Measurements from ENCODE around the gene CAP1.
"Not testable (repeated sequence)": the region's sequence is repeated elsewhere in the genome, so short reads cannot be mapped to it uniquely, and the experiment has no call there.

Gene CAP1

GRCh38 chr1:40032240-40032891, 8.2 kb upstream of the CAP1 start:
- peak; percentile 42 for DNase-seq

GRCh38 chr1:40034869-40035268, 5.7 kb upstream of the CAP1 start:
- DNase-seq = no peak

DNA sequence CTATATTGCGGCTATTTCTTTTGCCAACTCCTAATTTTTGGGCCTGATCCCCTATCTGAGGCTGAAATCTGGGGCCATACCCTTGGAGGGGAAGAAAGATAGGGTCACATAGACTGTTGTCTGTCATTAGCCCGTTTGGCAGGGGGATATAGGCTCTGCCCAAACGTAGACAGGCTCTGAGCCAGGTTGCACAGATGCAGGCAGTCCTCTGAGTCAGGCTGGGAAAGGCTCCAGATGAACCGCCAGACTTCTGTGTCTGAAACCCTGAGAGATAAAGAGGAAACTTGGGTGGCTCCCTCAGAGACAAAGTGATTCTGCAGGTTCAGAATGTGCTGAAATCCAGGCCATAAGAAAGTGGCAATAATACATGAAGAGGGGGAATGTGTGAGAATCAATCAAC, 4.0 kb upstream of the CAP1 start:
- no peak for DNase-seq

DNA sequence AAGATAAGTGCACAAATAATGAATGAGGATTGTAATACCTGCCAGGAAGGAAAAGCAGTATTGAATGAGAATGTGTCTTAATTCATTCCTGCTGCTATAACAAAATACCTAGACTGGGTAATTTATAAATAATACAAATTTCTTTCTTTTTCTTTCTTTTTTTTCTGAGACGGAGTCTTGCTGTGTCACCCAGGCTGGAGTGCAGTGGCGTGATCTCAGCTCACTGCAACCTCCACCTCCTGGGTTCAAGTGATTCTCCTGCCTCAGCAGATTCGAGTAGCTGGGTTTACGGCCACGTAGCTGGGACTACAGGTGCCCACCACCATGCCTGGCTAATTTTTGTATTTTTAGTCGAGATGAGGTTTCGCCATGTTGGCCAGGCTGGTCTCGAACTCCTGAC, 3.3 kb upstream of the CAP1 start:
- not testable (repeated sequence) for DNase-seq

- DNase-seq = no peak
Measured at GRCh38 chr1:40038697-40039096, 1.8 kb upstream of the CAP1 start.

DNA sequence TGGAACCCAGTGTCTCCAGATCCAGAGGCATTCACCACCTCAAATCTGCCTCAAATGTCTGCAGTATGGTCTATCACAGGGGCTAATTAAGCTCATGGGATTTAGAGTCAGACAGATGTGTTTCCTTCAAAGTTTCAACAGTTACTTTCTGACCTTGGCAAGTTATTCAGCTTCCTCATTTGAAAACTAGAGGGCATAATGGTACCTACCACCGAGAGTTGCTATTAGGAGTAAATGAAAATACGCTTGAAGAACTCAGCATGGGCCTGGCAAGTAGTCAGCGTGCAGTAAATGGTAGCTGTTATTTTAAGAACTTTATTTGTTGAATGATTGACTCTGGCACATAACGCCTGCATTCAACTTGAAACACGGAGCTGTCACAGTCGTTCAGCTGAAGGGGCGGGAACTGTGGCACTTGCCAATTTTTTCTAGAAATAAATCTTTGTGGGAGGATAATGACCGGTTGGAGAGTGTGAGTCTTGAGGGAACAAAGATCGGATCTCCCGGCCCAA, 1.2 kb upstream of the CAP1 start:
- no peak for DNase-seq

GRCh38 chr1:40039757-40040510, 595 bp upstream of the CAP1 start:
- DNase-seq = peak; percentile 68

- no peak for DNase-seq
Measured at GRCh38 chr1:40041466-40041838, 923 bp downstream of the CAP1 start.

DNA sequence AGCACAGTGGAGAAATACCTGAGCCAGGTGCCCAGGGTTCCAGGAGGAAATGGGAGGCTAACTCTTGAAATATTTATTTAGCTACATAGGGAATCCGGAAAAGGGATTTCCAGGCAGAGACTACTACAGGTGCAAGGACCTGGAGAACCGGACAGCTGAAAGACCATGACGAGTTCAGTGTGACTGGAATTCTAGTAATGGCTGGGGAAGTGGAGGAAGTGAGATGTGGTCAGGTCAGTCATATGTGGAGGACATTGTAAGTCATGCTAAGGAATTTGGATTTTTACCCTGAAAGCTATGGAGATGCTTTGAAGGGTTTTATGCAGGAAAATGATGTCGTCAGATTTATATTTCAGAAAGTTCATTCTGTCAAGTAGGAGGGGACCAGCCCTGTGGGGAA, 1.8 kb downstream of the CAP1 start:
- no peak for DNase-seq

DNA sequence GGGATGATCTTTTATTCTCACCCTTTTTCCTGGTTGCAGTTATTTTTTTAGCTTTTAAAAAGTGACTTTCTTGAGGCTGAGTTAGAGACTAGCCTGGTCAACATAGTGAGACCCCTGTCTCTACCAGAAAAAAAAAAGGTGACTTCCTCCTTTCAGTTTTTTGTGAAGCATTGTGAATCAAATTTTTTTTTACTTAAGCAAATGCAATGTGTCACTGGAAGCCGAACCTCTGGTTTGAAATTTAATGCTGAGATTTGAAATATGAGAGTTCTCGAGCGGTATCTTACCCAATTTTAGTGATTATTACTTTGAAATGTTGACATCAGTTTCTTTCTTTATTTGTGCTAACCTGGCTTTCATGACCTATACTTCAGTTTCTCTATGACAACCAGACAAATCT, 3.6 kb downstream of the CAP1 start:
- DNase-seq = no peak

DNA sequence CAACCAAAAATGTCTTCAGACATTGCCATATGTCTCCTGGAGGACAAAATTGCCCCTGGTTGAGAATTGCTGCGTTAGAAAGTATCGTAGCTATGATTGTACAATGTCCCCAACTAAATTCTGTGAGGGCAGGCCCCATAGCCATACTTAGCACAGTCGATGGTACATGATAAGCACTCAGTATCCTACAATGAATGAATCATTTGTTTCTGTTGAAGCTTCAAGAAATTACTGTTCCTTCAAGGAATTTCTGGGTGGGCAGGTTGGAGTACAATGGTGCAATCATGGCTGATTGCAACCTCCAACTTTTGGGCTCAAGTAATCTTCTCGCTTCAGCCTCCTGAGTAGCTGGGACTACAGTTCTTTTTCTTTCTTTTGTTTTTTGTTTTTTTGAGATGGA, 4.7 kb downstream of the CAP1 start:
- DNase-seq = no peak

DNA sequence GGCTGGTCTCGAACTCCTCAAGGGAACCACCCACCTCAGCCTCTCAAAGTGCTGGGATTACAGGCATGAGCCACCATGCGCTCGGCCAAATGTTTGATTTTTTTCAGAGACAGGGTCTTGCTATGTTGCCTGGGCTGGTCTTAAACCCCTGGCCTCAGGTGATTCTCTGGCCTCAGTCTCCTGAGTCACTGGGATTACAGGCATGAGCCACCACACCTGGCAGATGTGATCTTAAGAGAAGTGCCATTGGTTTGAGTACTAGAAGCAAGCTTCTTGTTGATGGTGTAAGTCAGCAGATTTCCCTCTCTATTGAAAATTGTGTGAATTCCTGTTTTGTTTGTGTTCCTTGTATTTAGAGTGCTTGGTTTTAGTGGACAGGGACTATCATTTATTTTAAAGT, 5.2 kb downstream of the CAP1 start:
- no peak for DNase-seq

- DNase-seq = no peak
Measured at GRCh38 chr1:40047276-40047675, 6.7 kb downstream of the CAP1 start.

DNA sequence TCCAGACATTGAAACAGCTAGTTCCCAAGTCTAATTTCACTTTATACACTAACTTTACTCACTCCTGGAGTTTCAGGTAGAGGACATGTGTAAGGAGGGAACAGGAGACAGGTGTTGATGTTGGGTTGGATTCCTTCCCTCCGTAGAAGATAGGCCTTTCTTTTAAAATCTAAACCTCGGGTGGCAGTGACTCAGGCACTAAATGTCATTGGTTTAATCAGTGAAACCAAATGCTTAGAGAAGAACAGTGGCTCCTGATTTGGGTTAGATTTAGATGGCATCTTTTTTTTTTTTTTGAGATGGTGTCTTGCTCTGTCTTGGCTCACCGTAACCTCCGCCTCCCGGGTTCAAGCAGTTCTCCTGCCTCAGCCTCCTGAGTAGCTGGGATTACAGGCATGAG, 7.2 kb downstream of the CAP1 start:
- DNase-seq = no peak

DNA sequence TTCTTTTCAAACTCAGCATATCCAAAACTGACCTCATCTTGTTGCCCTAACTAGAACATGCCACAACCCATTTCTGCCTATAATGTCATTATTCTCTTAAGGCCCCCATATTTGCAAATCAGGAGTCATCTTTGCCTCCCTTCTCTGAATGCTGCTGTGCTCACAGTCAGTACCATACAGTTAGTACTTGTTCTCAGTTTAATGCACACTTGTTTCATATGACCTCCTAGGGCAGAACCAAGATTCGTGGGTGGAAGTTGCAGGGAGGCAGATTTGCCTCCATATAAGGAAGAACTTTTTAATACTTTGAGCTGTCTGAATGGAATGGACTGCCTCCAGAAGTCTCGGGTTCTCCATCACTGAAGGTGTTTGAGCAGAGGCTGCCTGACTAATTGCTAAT, 9.2 kb downstream of the CAP1 start:
- DNase-seq = no peak

GRCh38 chr1:40050863-40051262, 10.3 kb downstream of the CAP1 start:
- DNase-seq = no peak

- no peak for DNase-seq
Measured at GRCh38 chr1:40053138-40053887, 12.8 kb downstream of the CAP1 start.

- DNase-seq = no peak
Measured at GRCh38 chr1:40056519-40057309, 16.2 kb downstream of the CAP1 start.

GRCh38 chr1:40057310-40058030, 16.9 kb downstream of the CAP1 start:
- DNase-seq = no peak

- DNase-seq = no peak
Measured at GRCh38 chr1:40058097-40058452, 17.5 kb downstream of the CAP1 start.

- DNase-seq = no peak
Measured at GRCh38 chr1:40058453-40059337, 18.2 kb downstream of the CAP1 start.

Measured in activated T-cell treated with anti-CD3 and anti-CD28 coated beads, Interleukin-2, amount 50 U/mL, for 1 hour (primary cell).